Measurements from ENCODE around the gene CEP97. TPM values are rescaled to one million over a fixed set of nuclear protein-coding genes. Genes with fewer than 3 reads are reported as not detected.

CEP97 gene
- total and polyA plus RNA-seq, 4 donors, result 1.9 to 21.0 (median 6.6) TPM

GRCh38 chr3:101781166-101781565, 56.8 kb downstream of the CEP97 start:
- no peak overlapping the region for H3K4me3 ChIP-seq
- no peaks in the 10 kb centered on the region for H3K27me3 ChIP-seq (ENCODE audit: control insufficient read depth in 3 of 3, insufficient read depth in 3 of 3, low read length in 2 of 3)
- peaks cover 8 to 26% (median 19%) of the 10 kb centered on the region in 4 donors for H3K36me3 ChIP-seq (ENCODE audit: control insufficient read depth in 4 of 4, insufficient read depth in 4 of 4, low read length in 4 of 4)
- peak overlapping the region in 1 of 2 donors; percentile 15 for H3K9ac ChIP-seq (ENCODE audit: insufficient read depth in 1 of 2, low read length in 2 of 2)
- H3K27ac ChIP-seq (ENCODE audit: low read depth in 1 of 2, low read length in 1 of 2), result no peak overlapping the region
- ATAC-seq (ENCODE audit: insufficient read depth, low FRiP score) (no peak), DNase-seq (peak in 1 of 3 donors; percentile 6)
- no peaks in the 10 kb centered on the region for H3K9me3 ChIP-seq (ENCODE audit: control insufficient read depth in 4 of 4, insufficient read depth in 3 of 4, low read length in 3 of 4)
- no peak for TF ChIP-seq CTCF (IDR thresholded peaks at IDR 0.05; ENCODE audit: control extremely low read depth, extremely low read depth)
- peaks cover 0 to 26% (median 10%) of the 10 kb centered on the region in 5 donors for H3K4me1 ChIP-seq (ENCODE audit: control insufficient read depth in 5 of 5, insufficient read depth in 5 of 5, low read length in 5 of 5)

- ATAC-seq (ENCODE audit: insufficient read depth, low FRiP score), result no peak
- peaks cover 0 to 15% (median 7%) of the 10 kb centered on the region in 5 donors for H3K4me1 ChIP-seq (ENCODE audit: control insufficient read depth in 5 of 5, insufficient read depth in 5 of 5, low read length in 5 of 5)
- no peak for DNase-seq
- no peak overlapping the region for H3K9ac ChIP-seq (ENCODE audit: insufficient read depth in 1 of 2, low read length in 2 of 2)
- H3K9me3 ChIP-seq (ENCODE audit: control insufficient read depth in 4 of 4, insufficient read depth in 3 of 4, low read length in 3 of 4), result no peaks in the 10 kb centered on the region
- peak overlapping the region; percentile 31 for H3K4me3 ChIP-seq
- no peak for TF ChIP-seq CTCF (IDR thresholded peaks at IDR 0.05; ENCODE audit: control extremely low read depth, extremely low read depth)
- H3K27ac ChIP-seq (ENCODE audit: low read depth in 1 of 2, low read length in 1 of 2), result peak overlapping the region in 1 of 2 donors; percentile 87
- H3K36me3 ChIP-seq (ENCODE audit: control insufficient read depth in 4 of 4, insufficient read depth in 4 of 4, low read length in 4 of 4), result peaks cover 18 to 52% (median 35%) of the 10 kb centered on the region in 4 donors
- 30 to 63% methylated on average over 5 of the region's 5 CpGs for WGBS, 2 donors
- H3K27me3 ChIP-seq (ENCODE audit: control insufficient read depth in 3 of 3, insufficient read depth in 3 of 3, low read length in 2 of 3), result no peaks in the 10 kb centered on the region
Measured at GRCh38 chr3:101784855-101785613, 60.6 kb downstream of the CEP97 start.

- no peak overlapping the region for H3K9ac ChIP-seq (ENCODE audit: insufficient read depth in 1 of 2, low read length in 2 of 2)
- WGBS, 2 donors, result 84 to 85% methylated on average over 4 of the region's 4 CpGs
- no peak for ATAC-seq (ENCODE audit: insufficient read depth, low FRiP score)
- DNase-seq, result no peak
- no peaks in the 10 kb centered on the region for H3K27me3 ChIP-seq (ENCODE audit: control insufficient read depth in 3 of 3, insufficient read depth in 3 of 3, low read length in 2 of 3)
- H3K27ac ChIP-seq (ENCODE audit: low read depth in 1 of 2, low read length in 1 of 2), result no peak overlapping the region
- no peak for TF ChIP-seq CTCF (IDR thresholded peaks at IDR 0.05; ENCODE audit: control extremely low read depth, extremely low read depth)
- peaks cover 8 to 64% (median 30%) of the 10 kb centered on the region in 4 donors for H3K36me3 ChIP-seq (ENCODE audit: control insufficient read depth in 4 of 4, insufficient read depth in 4 of 4, low read length in 4 of 4)
- H3K4me1 ChIP-seq (ENCODE audit: control insufficient read depth in 5 of 5, insufficient read depth in 5 of 5, low read length in 5 of 5), result peaks cover 0 to 2% (median 0%) of the 10 kb centered on the region in 5 donors
- H3K4me3 ChIP-seq, result no peak overlapping the region
- peaks cover 0 to 2% (median 0%) of the 10 kb centered on the region in 4 donors for H3K9me3 ChIP-seq (ENCODE audit: control insufficient read depth in 4 of 4, insufficient read depth in 3 of 4, low read length in 3 of 4)
Measured at GRCh38 chr3:101791778-101792177, 67.4 kb downstream of the CEP97 start.
